ENCODE results near the gene ATP7B. TPM values are rescaled to one million over a fixed set of nuclear protein-coding genes. Genes with fewer than 3 reads are reported as not detected.
"Not testable (repeated sequence)": the region's sequence is repeated elsewhere in the genome, so short reads cannot be mapped to it uniquely, and the experiment has no call there.

ATP7B gene
- total RNA-seq, 1 donor from 2014 or later = 7.1 TPM

DNA sequence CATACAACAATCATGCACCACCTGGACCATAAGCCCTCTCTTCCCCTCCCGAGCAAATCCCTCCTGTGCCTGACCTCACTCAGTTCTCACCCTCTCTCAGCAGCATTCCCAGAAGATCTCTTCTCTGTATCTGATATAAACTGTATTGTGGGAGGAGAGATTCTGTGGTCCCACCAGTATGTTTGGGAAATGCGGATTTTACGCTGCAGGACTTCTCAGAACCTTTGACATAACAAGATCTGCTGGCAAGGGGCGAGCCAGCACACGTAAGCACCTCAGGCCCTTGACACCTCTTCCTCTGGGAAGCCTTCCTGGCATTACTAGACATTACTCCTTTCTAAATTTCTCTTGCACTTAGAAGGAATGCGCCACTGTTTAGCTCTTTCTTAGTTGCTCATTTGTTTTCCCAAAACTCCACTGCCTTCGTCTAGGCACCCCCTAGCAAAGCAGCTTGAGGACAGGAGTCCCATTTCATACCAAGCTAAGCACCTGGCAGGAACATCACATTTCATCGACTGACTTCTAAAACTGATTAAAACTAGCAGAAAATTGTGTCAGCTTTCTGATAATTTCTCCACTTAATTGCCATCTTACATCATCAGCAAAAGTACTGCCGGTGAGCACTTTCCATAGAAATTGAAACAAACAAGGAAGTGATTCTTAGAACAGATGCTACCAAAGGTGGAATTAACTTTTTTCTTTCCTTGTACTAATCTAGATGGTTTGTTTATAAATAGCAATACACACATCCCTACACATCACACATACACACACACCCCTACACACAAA, 86.3 kb downstream of the ATP7B start:
- DNase-seq (ENCODE audit: low spot score) = no peak

DNA sequence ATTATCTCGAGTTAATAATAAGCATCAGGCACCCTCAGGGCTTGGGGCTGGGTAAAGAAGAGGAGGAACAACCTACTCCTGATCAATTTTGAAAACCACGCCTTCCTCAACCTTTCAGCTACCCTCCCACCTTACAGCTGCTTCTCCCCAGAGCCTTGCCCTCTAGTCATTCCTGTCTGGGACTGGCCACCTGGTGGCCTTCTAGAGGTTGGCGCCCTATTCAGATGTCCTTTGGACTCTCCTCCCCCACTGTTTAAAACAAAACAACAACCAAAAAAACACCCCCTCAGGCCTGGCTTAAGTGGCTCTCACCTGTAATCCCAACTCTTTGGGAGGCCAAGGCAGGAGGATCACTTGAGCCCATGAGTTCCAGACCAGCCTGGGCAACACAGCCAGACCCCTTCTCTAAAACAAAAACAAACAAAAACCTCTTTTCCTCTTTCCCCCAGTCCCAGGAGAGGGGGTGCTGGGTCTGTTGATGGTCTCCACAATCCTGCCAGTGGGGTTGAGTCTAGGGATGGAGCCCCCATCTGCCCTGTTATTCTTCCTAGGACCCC, 87.2 kb downstream of the ATP7B start:
- no peak for DNase-seq (ENCODE audit: low spot score)

DNA sequence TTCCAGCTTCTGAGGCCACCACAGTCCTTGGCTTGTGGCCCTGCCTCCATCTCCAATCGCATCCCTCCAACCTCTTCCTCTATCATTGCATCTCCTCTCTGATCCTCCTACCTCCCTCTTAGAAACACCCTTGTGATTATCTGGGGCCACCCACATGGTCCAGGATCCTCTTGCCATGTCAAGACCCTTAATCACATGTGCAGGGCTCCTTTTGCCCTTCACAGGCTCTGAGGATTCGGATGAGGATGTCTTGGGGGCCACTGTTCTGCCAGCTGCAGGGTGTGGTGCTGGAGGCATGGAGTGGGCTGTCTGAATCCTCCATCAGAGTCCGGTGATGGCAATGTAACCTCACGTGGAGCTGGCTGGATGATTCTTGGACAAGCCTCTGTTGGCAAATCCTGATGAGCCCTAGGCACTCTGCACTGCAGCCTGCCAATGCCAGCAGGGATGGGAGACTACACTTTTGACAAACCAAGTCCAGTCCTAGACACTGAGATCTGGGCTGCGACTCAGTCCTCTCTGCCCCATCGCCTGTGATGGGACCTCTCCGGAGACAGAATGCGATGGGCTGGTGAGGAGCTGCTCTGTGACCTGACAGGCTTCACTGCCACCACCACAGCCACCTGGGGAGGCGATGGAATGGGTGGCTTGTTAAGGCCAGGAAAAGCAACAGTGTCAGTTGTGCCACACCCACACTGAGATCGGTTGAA, 88.3 kb downstream of the ATP7B start:
- no peak for DNase-seq (ENCODE audit: low spot score)

DNA sequence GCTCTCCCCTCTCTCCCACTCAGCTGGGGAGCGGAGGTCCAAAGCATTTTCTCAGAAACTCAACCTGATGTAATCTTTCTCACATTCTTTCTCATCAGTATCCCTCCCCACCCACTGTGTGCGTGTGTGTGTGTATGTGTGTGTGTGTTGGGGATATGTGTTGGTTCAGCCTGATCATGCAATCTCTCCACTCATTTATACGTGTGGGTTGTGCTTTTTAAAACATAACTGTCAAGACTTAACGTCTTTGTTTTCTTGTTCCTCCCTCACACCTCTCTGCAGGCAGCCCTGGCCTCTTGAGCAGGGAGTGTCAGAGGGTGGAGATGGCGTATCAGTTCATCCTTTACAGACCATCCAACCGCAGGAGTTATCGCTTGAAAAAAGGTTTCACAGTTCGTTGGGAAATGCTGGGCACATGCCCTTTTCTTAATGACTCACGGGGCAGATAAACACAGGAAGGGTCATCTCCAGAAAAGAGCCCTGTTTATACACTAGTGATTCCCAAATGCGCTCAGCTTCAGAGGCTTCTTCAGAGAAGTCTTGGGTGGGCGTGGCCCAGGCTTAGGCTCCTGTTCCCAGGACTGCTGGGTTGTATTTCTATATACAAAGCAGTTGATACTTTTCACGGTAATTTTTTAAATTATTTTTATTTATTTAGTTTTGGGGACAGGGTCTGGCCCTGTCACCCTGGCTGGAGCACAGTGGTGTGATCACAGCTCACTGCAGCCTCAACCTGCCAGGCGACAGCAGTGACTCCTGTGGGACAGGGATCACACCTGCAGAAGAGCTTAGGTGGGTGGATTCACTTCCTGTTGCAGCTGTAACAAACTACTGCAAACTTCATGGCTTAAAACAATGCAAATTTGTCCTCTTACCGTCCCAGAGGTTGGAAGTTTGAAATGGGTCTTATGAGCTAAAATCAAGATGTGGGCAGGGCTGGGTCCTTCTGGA, 89.2 kb downstream of the ATP7B start:
- no peak for DNase-seq (ENCODE audit: low spot score)

DNA sequence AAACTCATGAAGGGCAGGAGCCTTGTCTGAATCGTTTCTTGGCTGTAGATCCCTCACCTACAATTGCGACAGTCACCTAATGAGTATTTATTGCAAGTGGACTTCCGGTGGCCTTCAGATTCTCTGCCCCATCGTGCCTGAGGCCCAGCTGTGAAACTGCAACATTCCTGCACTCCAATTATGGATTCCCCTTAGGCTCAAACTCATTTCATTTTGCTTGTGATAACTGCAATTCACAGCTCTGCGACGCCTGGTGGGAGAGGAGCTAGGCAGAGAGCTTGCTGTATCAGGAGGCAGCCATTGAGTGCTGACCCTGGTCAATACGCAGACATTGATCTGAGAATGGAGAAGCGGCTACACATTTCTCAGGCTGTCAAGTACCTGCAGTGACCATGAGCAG, 90.5 kb downstream of the ATP7B start:
- no peak for DNase-seq (ENCODE audit: low spot score)

DNA sequence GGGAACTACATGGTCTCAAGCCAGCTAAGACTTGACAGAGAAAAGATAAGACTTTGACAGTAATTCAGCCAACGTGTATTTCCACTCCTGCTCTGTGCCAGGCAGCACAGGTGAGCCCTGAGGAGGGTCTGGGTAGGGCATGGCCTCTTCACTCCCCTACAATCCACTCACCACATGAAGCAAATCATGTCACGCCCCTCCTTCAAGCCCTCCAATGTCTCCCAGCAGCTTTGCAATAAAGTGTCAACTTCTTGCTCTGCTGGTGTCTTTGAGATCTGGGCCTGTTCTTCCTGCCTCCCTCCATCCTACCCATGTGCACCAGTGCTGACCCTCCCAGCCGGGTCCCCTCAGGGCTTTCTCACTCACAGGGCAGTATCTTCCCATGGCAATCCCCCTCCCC, 91.0 kb downstream of the ATP7B start:
- DNase-seq (ENCODE audit: low spot score) = no peak

DNA sequence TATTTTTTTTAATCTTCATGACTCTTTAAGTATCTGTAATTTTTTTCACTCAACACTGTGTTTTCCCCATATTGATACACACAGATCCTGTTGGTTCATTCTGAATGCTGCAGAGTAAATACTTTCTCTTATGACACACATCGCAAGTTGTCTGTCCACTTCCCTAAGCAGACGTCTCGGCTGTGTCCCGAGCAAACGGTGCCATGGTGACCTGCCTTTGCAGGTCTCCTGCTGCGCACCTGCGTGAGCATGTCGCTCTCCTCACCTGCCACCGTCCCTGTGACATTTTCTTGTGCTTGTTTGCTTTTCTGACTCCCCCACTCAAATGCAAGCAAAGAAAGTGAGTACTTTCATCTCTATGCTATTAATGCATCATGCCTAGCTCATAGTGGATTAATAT, 91.7 kb downstream of the ATP7B start:
- DNase-seq (ENCODE audit: low spot score) = no peak

DNA sequence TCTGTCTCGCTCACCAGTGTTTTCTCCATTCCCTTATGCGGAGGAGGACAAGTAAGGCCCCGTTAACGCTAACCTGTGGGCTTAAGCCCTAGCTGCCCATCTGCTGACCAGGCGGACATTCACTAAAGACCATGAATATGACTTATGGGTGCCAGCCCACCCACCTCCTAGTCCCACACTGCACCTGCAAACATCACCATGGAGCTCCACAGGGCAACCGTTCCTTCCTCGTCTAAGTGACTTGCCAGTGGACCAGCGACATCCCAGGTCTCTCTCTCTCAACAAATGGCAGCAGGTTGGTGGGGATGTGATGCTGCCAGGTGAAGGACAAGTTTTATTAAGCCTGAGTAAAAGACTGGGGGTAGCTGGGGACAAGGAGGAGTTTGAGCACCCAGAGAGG, 94.3 kb downstream of the ATP7B start:
- no peak for DNase-seq (ENCODE audit: low spot score)

DNA sequence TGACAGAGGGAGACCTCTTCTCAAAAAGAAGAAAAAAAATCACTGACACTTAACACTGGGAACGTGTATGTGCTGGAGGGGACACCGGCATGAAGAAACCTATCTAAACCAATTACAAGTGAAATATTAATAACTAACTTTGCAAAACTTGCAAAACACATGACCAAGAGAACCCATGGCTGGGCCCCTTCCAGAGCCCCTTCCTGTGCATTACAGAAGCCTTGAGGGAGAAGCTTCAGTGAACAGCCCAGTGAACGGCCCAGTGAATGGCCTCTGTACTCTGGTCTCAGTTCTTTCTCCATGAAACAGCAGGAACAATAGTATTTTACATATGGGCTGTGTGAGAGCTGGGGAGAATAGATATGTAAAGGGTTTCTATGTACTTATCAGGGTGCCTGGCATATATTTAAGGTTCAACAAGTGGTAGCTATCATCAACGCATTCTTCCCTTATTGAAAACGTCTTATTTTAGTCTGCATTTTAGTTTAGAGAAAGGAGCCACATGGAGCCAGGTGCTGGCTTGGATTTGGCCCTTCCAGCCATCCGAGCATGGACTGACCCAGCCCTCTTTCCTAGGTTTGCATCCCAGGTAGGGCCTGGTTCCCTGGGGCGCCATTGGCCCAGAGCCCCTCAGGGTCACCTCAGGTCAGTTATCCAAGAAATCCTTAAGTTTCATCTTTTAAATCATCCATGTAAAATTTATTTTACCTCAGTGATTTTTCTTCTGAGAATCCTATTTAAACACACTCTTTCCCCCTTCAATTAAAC, 95.0 kb downstream of the ATP7B start:
- no peak for DNase-seq (ENCODE audit: low spot score)

DNA sequence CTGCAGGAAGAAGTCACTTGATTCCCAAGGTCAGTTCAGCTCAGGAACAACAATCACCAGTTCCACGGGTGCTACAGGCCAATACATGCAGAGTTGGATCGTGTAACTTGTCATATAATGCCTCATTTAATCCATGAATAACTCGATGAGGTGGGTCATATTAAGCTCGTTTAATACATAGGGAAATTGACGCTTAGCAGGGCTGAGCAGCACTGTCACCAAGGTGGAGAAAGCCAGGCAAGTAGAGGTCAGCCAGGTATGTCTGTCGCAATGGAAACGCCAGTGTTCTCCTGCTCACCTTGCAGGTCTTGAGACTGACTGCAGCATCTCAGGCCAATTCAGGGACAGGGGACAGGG, 97.1 kb downstream of the ATP7B start:
- DNase-seq (ENCODE audit: low spot score) = no peak

DNA sequence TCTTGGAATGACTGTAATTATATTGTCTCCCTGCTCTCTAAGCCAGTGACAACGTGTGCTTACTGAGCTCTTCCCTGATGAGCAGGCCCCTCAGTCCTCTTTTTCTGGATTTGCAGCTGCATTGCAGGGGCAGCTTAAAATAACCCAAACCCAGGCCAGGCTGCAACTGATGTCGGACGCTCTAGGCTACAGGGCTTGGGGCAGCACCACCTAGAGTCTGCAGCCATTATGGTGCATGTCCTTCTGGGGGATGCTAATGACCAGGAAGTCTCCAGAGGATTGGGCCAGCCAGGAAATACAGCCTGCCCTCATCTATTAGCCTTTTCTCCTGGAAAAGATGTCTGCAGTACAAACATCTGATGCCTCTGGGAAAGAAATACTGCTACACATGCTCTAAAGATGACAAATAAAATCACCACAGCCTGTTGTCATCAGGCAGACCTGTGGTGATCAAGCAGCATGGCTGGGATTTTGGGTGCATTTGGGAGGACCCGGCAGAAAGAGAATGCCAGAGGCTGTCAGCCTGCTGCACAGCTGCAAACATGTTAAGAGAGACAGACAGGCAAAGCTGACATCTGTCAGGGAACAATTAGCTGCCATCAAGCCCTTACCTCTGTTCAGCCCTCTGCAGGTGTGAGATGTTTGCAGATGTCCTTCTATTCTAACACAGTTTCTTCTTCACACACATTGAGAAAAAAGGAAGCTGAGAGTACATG, 97.7 kb downstream of the ATP7B start:
- no peak for DNase-seq (ENCODE audit: low spot score)

DNA sequence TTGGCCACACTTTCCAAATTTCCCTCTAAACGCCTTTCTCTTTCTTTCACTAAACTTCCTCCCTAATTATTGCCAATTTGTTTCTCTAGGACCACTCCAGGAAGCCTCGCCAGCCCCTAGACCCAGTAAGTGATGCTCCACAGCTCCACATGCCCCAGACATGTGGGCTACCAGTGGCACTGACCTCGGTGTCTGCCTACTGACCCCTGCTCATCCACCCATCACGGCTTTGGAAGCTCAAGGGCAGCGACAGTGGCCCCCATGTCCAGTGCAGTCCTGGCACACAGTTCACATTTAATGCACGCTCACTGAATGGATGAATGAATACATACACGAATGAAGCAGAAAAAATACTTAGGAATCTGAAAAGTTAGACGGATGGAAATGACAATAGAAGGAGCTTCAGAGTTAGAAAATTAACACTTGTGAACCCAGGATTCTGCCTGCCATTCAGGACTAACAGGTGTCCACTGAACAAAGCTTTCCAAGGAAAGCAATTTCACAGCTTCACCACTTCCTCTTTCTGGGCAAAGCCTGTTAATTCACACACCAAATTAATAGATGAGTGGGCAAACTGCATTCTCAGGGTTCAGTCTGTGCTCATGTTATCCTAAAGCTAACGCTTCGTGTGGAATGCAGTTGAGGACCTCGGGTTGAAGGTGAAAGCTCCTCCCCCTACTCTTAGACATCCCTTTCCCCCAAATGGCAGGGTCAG, 98.6 kb downstream of the ATP7B start:
- no peak for DNase-seq (ENCODE audit: low spot score)

DNA sequence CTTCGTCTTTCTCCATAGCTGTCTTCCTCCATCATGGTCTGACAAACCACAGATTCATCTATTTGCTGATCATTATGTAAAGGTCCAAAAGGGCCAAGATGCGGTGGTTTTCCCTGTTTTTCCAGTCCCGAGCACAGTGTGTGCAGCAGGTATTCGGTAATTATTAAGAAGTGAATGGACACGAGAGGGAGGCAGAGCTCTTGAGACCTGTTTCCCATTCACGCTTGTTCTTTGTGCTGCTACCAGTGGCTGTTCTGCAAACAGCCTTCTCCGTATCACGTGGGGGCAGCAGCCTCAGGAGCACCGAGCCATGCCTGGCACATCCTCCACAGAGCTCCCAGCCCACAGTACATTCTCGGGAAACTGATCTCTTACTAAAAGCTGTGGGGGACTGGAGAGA, 99.2 kb downstream of the ATP7B start:
- no peak for DNase-seq (ENCODE audit: low spot score)

DNA sequence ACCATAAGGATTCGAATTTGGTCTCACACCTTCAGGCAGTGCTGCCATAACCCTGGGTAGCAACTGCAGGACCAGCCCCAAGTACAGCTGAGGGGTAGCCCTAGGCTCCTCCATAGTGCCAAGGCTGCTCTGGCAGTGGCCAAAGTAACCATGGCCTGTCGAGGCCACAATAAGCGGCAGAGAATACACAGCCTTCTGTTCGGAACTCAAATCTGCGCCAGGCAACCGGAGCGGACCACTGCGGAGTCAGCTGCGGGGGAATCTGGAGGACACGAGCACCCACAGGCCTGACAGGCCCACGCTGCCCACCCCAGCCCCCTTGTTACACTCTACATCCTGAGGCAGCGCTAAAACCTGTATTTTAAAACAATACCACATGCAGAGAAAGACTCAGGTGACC, 100.7 kb downstream of the ATP7B start:
- DNase-seq (ENCODE audit: low spot score) = no peak

DNA sequence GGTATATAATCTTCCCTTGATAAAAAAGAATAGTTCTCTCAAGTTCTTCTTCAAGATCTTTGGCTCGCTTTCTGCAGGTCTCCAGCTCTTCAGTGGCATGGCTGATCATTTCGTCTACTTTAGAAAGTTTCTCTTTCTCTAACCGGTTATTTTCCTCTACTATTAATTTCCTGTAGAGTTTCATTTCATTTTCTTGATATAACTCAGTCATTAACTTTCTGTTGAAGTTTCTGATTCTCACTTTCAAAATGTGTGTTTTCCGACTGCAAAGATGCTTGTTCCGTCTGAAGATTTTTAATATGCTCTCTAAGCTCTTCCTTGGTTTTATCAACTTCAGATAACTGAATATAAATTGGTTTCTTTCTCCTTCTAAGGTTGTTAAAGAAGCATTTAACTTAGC, 102.0 kb downstream of the ATP7B start:
- not testable (repeated sequence) for DNase-seq (ENCODE audit: low spot score)

DNA sequence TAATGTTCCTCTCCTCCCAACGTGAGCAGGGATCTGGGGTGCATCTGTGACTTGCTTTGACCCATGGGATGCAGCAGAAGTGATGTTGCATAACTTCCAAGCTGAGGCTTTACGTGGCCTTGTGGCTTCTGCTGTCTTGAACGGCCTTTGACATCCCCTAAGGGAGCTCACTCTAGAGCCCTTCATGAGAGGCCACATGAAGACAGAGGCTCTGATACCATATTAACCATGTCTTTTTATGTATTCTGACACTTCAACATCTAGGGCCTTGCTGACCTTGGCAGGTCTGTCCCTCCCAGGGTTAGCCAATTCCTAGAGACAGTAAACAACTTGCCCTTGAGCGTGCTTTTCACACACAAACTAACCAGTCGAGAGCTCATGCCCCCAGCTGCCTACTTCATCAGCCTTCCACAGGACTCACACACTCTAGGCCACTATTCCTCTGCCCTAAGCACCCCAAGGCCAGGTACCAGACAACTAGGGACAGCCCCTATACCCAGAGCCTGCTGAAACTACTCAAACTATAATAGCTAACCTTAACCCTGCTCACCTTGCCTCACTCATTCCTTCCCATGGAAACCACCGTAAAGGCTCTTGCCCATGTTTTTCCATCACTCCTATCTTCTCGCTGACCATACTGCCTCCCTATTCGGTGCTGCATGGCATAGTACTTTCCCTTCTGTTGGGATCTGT, 104.1 kb downstream of the ATP7B start:
- no peak for DNase-seq (ENCODE audit: low spot score)

DNA sequence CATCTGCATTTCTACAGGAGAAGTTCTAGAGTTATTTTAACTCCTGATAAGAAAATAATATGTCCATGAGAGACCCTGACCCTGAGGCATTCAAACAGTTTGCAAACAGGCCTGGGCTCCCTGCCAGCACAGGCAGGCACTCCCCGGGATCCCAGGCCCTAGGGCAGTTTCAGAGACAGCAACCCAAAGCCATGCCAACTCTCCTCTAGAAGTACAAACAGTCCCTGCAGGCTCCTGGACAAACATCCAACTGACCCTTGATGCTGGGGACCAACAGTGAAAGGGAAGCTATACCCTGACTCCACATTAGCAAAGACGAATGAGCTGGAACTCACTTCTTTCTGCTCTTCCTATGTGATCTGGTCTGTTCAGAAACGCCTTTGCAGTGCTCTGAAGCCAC, 104.7 kb downstream of the ATP7B start:
- DNase-seq (ENCODE audit: low spot score) = no peak

DNA sequence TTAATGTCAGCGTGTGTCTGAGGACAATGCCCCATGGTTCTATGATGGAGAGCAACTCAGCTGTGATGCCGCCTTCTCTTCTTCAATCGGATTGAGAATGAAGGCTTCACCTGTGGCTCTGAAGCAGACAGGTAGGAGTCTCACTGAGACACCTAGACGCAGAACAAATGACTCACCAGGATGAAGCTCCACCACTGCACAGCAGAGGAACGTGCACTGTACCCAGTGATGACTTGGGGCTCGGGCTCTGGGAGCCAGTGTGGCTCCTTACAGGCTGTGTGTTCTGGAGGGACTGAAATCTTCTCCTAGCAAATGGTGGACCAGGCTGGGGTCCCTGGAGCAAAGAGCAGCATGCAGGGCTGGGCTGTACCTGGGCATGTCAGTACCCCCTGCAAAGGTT, 105.5 kb downstream of the ATP7B start:
- DNase-seq (ENCODE audit: low spot score) = no peak

DNA sequence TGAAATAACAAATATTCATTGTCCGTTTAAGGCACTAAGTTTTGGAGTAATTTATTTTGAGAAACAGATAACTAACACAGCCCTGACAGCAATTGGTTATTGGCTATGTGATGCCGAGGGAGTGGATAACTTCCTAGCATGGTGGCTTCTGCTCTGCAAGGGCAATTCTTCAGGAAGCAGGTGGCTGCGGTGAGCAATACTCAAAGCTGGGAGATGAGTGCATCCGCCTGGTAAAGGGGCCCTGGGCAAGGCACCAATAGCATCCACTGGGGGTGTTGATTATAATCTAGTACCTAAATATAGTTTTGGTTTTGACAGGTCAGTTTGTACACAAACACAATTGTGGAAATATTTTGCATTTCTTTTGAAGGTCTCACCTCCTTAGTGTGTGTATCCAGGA, 108.5 kb downstream of the ATP7B start:
- no peak for DNase-seq (ENCODE audit: low spot score)
